NCI-H1930 (cell line): ENCODE data around the gene TP53I11.

Source experiments
- DNase-seq, 2 experiments: peaks; one replicate each; lab custom pipeline; 2025; lab: John Stamatoyannopoulos, UW

The TP53I11 gene

GRCh38 chr11:44939673-44940395, 10.8 kb downstream of the TP53I11 start:
- no peak for DNase-seq

GRCh38 chr11:44938066-44938691, 12.5 kb downstream of the TP53I11 start:
- DNase-seq: no peak

- no peak for DNase-seq
These were observed 13.6 kb downstream of the TP53I11 start for GRCh38 chr11:44936951-44937543.

GRCh38 chr11:44936525-44936924, 14.2 kb downstream of the TP53I11 start:
- DNase-seq: peak; percentile 55 to 83

GRCh38 chr11:44934735-44935250, 15.9 kb downstream of the TP53I11 start:
- no peak for DNase-seq

GRCh38 chr11:44934110-44934509, 16.6 kb downstream of the TP53I11 start:
- no peak for DNase-seq

GRCh38 chr11:44931466-44931865, 19.2 kb downstream of the TP53I11 start:
- no peak for DNase-seq

GRCh38 chr11:44930588-44931302, 19.9 kb downstream of the TP53I11 start:
- DNase-seq: no peak

- no peak for DNase-seq
These were observed 21.9 kb downstream of the TP53I11 start for GRCh38 chr11:44928816-44929215.

- no peak for DNase-seq
These were observed 22.5 kb downstream of the TP53I11 start for GRCh38 chr11:44928144-44928543.

GRCh38 chr11:44927174-44927661, 23.5 kb downstream of the TP53I11 start:
- peak; percentile 73 to 82 for DNase-seq

GRCh38 chr11:44926036-44926435, 24.6 kb downstream of the TP53I11 start:
- DNase-seq: no peak

GRCh38 chr11:44923806-44924205, 26.9 kb downstream of the TP53I11 start:
- DNase-seq: no peak

- DNase-seq: no peak
These were observed 27.6 kb downstream of the TP53I11 start for GRCh38 chr11:44923115-44923514.

- no peak for DNase-seq
These were observed 30.2 kb downstream of the TP53I11 start for GRCh38 chr11:44920451-44920850.

- no peak for DNase-seq
These were observed 32.9 kb downstream of the TP53I11 start for GRCh38 chr11:44917741-44918140.

GRCh38 chr11:44916801-44917385, 33.8 kb downstream of the TP53I11 start:
- no peak for DNase-seq

GRCh38 chr11:44916331-44916730, 34.4 kb downstream of the TP53I11 start:
- no peak for DNase-seq

GRCh38 chr11:44915621-44916020, 35.1 kb downstream of the TP53I11 start:
- DNase-seq: no peak

- DNase-seq: no peak
These were observed 35.7 kb downstream of the TP53I11 start for GRCh38 chr11:44915004-44915403.

- no peak for DNase-seq
These were observed 36.6 kb downstream of the TP53I11 start for GRCh38 chr11:44914105-44914504.

GRCh38 chr11:44913502-44913901, 37.2 kb downstream of the TP53I11 start:
- DNase-seq: no peak
